CD4-positive, alpha-beta T cell (primary cell): Measurements from ENCODE around the gene EVPL. TPM values are rescaled to one million over a fixed set of nuclear protein-coding genes. Genes with fewer than 3 reads are reported as not detected.
A peak's percentile ranks its signal among the peaks of the same experiment; 100 is the strongest.

ENCODE experiments used
- ATAC-seq: fragments of 200-7000 bp; cut with Tn5 transposase; one replicate; pipeline ENCODE4 v1.10.0; 2022; ENCODE audit warnings: mild to moderate bottlenecking; ENCODE audit not compliant: poor library complexity
- CTCF ChIA-PET: fragments of 350-600 bp; sonication (Branson Sonifier 250); formaldehyde crosslinking; loops from one replicate; lab custom pipeline; 2021; ENCODE audit warnings: antibody characterized with exemption, inconsistent platforms; lab: Charles Lee
- POLR2A ChIA-PET: fragments of 350-600 bp; sonication (Branson Sonifier 250); formaldehyde crosslinking; loops from one replicate; lab custom pipeline; 2021; ENCODE audit warnings: antibody characterized with exemption, inconsistent platforms; lab: Charles Lee
- DNase-seq, 14 experiments: peaks; one replicate each; pipeline ENCODE4 v3.0.0-alpha.2; 2013 to 2020; ENCODE audit warnings: mixed read lengths in 2 of 14
- H3K27ac ChIP-seq, 2 donors: one replicate each; pipeline versions ENCODE4 v1.5.1 to v1.7.0; 2013; ENCODE audit warnings: low read length in 2 of 2, low read depth in 1 of 2, mild to moderate bottlenecking in 1 of 2
- H3K27me3 ChIP-seq, 2 experiments: 1 replicate in 1 of 2; 2 replicates in 1 of 2; pipeline versions ENCODE4 v1.6.1 to v1.7.0; 2013; ENCODE audit warnings: low read length in 2 of 2, control low read depth in 1 of 2, mild to moderate bottlenecking in 1 of 2, moderate library complexity in 1 of 2; ENCODE audit not compliant: insufficient read depth in 2 of 2, control insufficient read depth in 1 of 2
- H3K36me3 ChIP-seq: one replicate; pipeline ENCODE4 v1.6.1; 2013; ENCODE audit warnings: low read length, control low read depth; ENCODE audit not compliant: insufficient read depth
- H3K4me1 ChIP-seq: one replicate; pipeline ENCODE4 v1.6.1; 2013; ENCODE audit warnings: low read length, control low read depth; ENCODE audit not compliant: insufficient read depth
- H3K4me3 ChIP-seq: one replicate; pipeline ENCODE4 v1.5.1; 2013; ENCODE audit warnings: mild to moderate bottlenecking, low read length, moderate library complexity
- H3K9me3 ChIP-seq, 2 experiments: 1 replicate in 1 of 2; 2 replicates in 1 of 2; pipeline versions ENCODE4 v1.6.1 to v1.7.0; 2013; ENCODE audit warnings: low read length in 2 of 2, mild to moderate bottlenecking in 2 of 2, control low read depth in 1 of 2, moderate library complexity in 1 of 2; ENCODE audit not compliant: control insufficient read depth in 1 of 2, insufficient read depth in 1 of 2
- H3K27ac Mint-ChIP-seq: one replicate; pipeline ENCODE4 v1.8.0; 2020; ENCODE audit warnings: mixed read lengths
- H3K27me3 Mint-ChIP-seq: one replicate; pipeline ENCODE4 v1.8.0; 2021; ENCODE audit warnings: mixed read lengths
- H3K36me3 Mint-ChIP-seq: one replicate; pipeline ENCODE4 v1.8.0; 2021; ENCODE audit warnings: low read depth, mixed read lengths
- H3K4me1 Mint-ChIP-seq: one replicate; pipeline ENCODE4 v1.8.0; 2021; ENCODE audit warnings: low read depth, mixed read lengths
- H3K4me3 Mint-ChIP-seq: one replicate; pipeline ENCODE4 v1.8.0; 2020; ENCODE audit warnings: mild to moderate bottlenecking, mixed read lengths
- H3K9me3 Mint-ChIP-seq: one replicate; pipeline ENCODE4 v1.8.0; 2020; ENCODE audit warnings: mixed read lengths
- intact Hi-C, 2 experiments: fragments of 100-400 bp; cut with DNase I in 1 of 2; cut with micrococcal nuclease in 1 of 2; formaldehyde crosslinking; loops; one replicate each; pipeline versions ENCODE4 v1.15.1 to v1.9.0; 2023 to 2025; cut with DNase I, micrococcal nuclease
- total RNA-seq, 174 experiments: library from RNA in 2 of 174; stranded (reverse) in 2 of 174; gene quantifications; one replicate each; pipeline ENCODE4 v1.2.3 and lab custom pipeline; 2021 to 2026
- TF ChIP-seq, protein P1 (sequence below): fragments of 200-600 bp; IDR thresholded peaks from one replicate; pipeline ENCODE4 v1.8.0; 2022; ENCODE audit warnings: antibody characterized with exemption, mild to moderate bottlenecking

EVPL gene
- total RNA-seq, 2 experiments from 2014 or later = 0.14 to 0.38 TPM

DNA sequence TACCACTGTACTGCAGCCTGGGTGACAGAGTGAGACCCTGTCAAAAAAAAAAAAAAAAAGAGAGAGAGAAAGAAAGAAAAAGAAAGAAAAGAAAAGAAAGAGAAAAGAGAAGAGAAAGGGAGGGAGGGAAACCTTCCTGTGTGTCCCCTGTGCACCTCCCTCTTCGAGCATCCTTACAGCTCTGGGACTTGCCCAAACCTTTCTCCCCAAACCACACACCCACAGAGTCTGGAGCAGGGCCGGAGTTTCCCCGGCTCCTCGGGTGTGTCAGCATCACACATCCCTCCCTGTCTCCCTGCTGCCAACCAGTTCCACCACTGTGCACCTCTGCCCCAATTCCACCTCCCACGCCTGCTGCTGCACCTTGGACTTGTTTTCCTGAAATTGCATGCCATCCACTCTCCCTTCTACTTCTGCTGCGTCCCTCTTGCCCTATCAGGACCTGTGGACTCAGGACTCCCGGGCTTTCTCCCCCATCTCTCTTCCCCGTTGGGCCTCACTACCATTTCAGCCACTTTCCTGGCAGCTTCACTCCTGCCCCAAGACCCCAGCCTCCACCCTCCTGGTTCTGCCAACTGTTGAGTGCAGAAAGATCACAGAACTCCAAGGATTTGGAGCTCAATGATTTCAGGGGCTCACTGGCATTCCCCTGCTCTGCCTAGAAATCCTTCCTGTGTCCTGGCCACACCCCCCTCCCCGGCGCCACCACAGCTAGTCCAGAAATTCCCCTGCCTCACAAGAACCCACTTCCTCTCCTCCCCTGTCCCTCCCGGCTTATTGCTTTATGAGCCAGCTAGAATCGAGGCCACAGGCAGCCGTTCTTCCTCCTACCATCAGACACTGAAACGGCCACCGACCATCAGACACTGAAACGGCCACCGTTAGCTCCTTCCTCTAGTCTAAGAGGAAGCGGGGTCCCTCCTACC, 30.2 kb downstream of the EVPL start:
- peak overlapping the region; percentile 57 for H3K27ac Mint-ChIP-seq
- peak overlapping the region; percentile 22 to 32 for H3K27ac ChIP-seq

DNA sequence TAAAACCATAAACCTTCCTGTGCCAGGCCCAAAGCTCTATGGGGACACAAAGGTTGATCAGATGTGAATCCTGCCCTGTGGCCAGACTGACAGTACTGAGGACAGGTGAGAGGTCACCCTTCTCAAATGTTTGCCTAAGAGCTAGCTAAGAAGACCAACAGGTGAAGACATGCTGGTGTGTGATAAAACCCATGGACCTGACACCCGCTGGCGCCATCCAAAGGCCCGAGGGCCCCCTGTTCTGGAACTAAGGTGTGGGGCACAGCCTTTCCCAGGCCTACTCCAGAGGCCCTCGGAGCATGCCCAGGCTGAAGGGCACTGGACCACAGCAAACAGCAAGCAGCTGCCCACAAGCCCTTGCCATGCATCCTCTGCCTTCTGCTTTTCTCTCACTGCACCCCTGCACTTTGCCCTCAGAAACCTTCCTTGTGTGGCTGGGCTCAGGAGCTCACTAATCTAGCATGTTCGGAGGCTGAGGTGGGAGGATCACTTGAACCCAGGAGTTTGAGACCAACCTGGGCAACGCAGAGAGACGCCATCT, 31.7 kb downstream of the EVPL start:
- POLR2A ChIA-PET = no interaction called here
- Mint-ChIP-seq H3K27ac (no peak overlapping the region), H3K4me3 (no peak overlapping the region), H3K4me1 (peaks cover 14% of the 10 kb centered on the region), H3K36me3 (peaks cover 12% of the 10 kb centered on the region), H3K9me3 (no peaks in the 10 kb centered on the region), H3K27me3 (no peaks in the 10 kb centered on the region)
- DNase-seq (no peak), ATAC-seq (no peak)
- Histone ChIP-seq H3K4me1 (peaks cover 13% of the 10 kb centered on the region), H3K9me3 (no peaks in the 10 kb centered on the region), H3K27ac (no peak overlapping the region), H3K27me3 (no peaks in the 10 kb centered on the region), H3K4me3 (no peak overlapping the region), H3K36me3 (peaks cover 15% of the 10 kb centered on the region)
- intact Hi-C loops = no loop called here
- TF ChIP-seq, protein P1, sequence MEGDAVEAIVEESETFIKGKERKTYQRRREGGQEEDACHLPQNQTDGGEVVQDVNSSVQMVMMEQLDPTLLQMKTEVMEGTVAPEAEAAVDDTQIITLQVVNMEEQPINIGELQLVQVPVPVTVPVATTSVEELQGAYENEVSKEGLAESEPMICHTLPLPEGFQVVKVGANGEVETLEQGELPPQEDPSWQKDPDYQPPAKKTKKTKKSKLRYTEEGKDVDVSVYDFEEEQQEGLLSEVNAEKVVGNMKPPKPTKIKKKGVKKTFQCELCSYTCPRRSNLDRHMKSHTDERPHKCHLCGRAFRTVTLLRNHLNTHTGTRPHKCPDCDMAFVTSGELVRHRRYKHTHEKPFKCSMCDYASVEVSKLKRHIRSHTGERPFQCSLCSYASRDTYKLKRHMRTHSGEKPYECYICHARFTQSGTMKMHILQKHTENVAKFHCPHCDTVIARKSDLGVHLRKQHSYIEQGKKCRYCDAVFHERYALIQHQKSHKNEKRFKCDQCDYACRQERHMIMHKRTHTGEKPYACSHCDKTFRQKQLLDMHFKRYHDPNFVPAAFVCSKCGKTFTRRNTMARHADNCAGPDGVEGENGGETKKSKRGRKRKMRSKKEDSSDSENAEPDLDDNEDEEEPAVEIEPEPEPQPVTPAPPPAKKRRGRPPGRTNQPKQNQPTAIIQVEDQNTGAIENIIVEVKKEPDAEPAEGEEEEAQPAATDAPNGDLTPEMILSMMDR = no peak
- CTCF ChIA-PET = no interaction called here

More for the DNA sequence above, 30.2 kb downstream of the EVPL start:
- H3K36me3 ChIP-seq = peaks cover 13% of the 10 kb centered on the region
- peaks cover 7% of the 10 kb centered on the region for H3K36me3 Mint-ChIP-seq
- no peaks in the 10 kb centered on the region for H3K9me3 Mint-ChIP-seq
- DNase-seq = peak in 5 of 14 experiments; percentile 16 to 81 (median 54)
- ATAC-seq = peak; percentile 46
- CTCF ChIA-PET = interaction anchor here (0.7 to 1.1 kb wide), 3 partner anchors 9 to 79 kb away, joined by 3 to 4 read pairs (median 3); no protein-coding TSS in a partner anchor
- peaks cover 14% of the 10 kb centered on the region for H3K4me1 Mint-ChIP-seq
- H3K4me3 Mint-ChIP-seq = peak overlapping the region; percentile 55
- no peaks in the 10 kb centered on the region for H3K27me3 Mint-ChIP-seq
- TF ChIP-seq, protein P1 = no peak
- peaks cover 13% of the 10 kb centered on the region for H3K4me1 ChIP-seq
- POLR2A ChIA-PET = interaction anchor here (1.3 kb wide), 1 partner anchor 18 kb away, joined by 5 read pairs; the partner anchor contains the start of genes ACOX1 and TEN1
- H3K27me3 ChIP-seq = no peaks in the 10 kb centered on the region
- H3K9me3 ChIP-seq = no peaks in the 10 kb centered on the region
- no peak overlapping the region for H3K4me3 ChIP-seq
- intact Hi-C loops = no loop called here

DNA sequence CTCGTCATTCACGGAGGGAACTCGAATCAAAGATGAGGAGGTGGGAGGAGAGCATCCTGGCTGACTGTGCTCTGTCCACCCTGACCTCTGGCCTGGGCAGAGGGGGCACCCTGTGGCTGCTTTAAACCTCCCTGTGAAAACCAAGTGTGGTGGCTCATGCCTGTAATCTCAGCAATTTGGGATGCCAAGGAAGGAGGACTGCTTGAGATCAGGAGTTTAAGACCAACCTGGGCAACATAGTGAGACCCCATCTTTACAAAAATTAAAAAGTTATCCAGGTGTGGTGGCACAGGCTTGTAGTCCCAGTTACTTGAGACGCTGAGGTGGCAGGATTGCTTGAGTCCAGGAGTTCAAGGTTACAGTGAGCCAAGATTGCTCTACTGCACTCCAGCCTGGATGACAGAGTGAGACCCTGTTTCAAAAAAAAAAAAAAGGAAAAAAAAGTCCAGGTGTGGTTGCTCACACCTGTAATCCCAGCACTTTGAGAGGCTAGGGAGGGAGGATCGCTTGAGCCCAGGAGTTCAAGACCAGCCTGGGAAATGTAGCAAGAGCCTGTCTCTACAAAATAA, 32.2 kb downstream of the EVPL start:
- Mint-ChIP-seq H3K4me1 (peaks cover 14% of the 10 kb centered on the region), H3K4me3 (no peak overlapping the region), H3K9me3 (no peaks in the 10 kb centered on the region), H3K27me3 (no peaks in the 10 kb centered on the region), H3K36me3 (peaks cover 12% of the 10 kb centered on the region), H3K27ac (no peak overlapping the region)
- ATAC-seq = no peak
- no peaks in the 10 kb centered on the region for H3K27me3 ChIP-seq
- intact Hi-C loops = loop anchor here in 1 of 2 experiments (5.0 kb wide), 1 partner anchor 68 kb away; no protein-coding TSS in a partner anchor
- no peak for DNase-seq
- H3K4me3 ChIP-seq = no peak overlapping the region
- H3K9me3 ChIP-seq = no peaks in the 10 kb centered on the region
- peaks cover 13% of the 10 kb centered on the region for H3K36me3 ChIP-seq
- peaks cover 13% of the 10 kb centered on the region for H3K4me1 ChIP-seq
- POLR2A ChIA-PET = no interaction called here
- CTCF ChIA-PET = no interaction called here
- TF ChIP-seq, protein P1 = no peak
- no peak overlapping the region for H3K27ac ChIP-seq
